ENCODE measurements around the gene TCEA3.

Gene TCEA3

GRCh38 chr1:23459338-23459757 lies 34.8 kb upstream of the TCEA3 start:
- TF ChIP-seq CTCF (IDR thresholded peaks at IDR 0.05; ENCODE audit: low read depth, low read length, missing control alignments), result no peak
- DNase-seq (ENCODE audit: low read depth), result no peak
- in situ Hi-C loops (cut with HindIII; ENCODE audit: low sequenced_read_pairs), result no loop called here

GRCh38 chr1:23456226-23456625 lies 31.7 kb upstream of the TCEA3 start:
- in situ Hi-C loops (cut with HindIII; ENCODE audit: low sequenced_read_pairs), result no loop called here
- peak; percentile 50 for DNase-seq (ENCODE audit: low read depth)
- H3K4me3 ChIP-seq (ENCODE audit: low read depth, low read length), result no peak overlapping the region
- no peak for TF ChIP-seq CTCF (IDR thresholded peaks at IDR 0.05; ENCODE audit: low read depth, low read length, missing control alignments)

More at GRCh38 chr1:23459338-23459757, 34.8 kb upstream of the TCEA3 start:
- H3K4me3 ChIP-seq (ENCODE audit: low read depth, low read length), result no peak overlapping the region

- no peak overlapping the region for H3K4me3 ChIP-seq (ENCODE audit: low read depth, low read length)
- no peak for DNase-seq (ENCODE audit: low read depth)
- no peak for TF ChIP-seq CTCF (IDR thresholded peaks at IDR 0.05; ENCODE audit: low read depth, low read length, missing control alignments)
- in situ Hi-C loops (cut with HindIII; ENCODE audit: low sequenced_read_pairs), result no loop called here
Measured at GRCh38 chr1:23453455-23454000, 29.0 kb upstream of the TCEA3 start.

- in situ Hi-C loops (cut with HindIII; ENCODE audit: low sequenced_read_pairs), result no loop called here
- TF ChIP-seq CTCF (IDR thresholded peaks at IDR 0.05; ENCODE audit: low read depth, low read length, missing control alignments), result no peak
Measured at GRCh38 chr1:23452011-23452411, 27.5 kb upstream of the TCEA3 start.

GRCh38 chr1:23451441-23451840 lies 26.9 kb upstream of the TCEA3 start:
- H3K4me3 ChIP-seq (ENCODE audit: low read depth, low read length), result no peak overlapping the region
- in situ Hi-C loops (cut with HindIII; ENCODE audit: low sequenced_read_pairs), result no loop called here
- DNase-seq (ENCODE audit: low read depth), result no peak
- no peak for TF ChIP-seq CTCF (IDR thresholded peaks at IDR 0.05; ENCODE audit: low read depth, low read length, missing control alignments)

More at GRCh38 chr1:23452011-23452411, 27.5 kb upstream of the TCEA3 start:
- DNase-seq (ENCODE audit: low read depth), result no peak
- no peak overlapping the region for H3K4me3 ChIP-seq (ENCODE audit: low read depth, low read length)

- no peak for TF ChIP-seq CTCF (IDR thresholded peaks at IDR 0.05; ENCODE audit: low read depth, low read length, missing control alignments)
- in situ Hi-C loops (cut with HindIII; ENCODE audit: low sequenced_read_pairs), result no loop called here
- H3K4me3 ChIP-seq (ENCODE audit: low read depth, low read length), result no peak overlapping the region
- DNase-seq (ENCODE audit: low read depth), result no peak
Measured at GRCh38 chr1:23450894-23451293, 26.3 kb upstream of the TCEA3 start.

All from astrocyte of the cerebellum (primary cell).